Testis (tissue), 2 donors: ENCODE data around the gene THBS4.

Source experiments
- CTCF ChIP-seq, 3 experiments: fragments of 450-650 bp in 2 of 3; fragments of 200-600 bp in 1 of 3; sonication (generic) in 1 of 3; IDR thresholded peaks; one replicate each; pipeline ENCODE4 v1.5.1; 2016 to 2019; ENCODE audit warnings: antibody characterized with exemption in 3 of 3, mild to moderate bottlenecking in 2 of 3, moderate library complexity in 1 of 3
- POLR2A ChIP-seq: fragments of 450-650 bp; IDR thresholded peaks from one replicate; pipeline ENCODE4 v1.6.1; 2017; ENCODE audit warnings: antibody characterized with exemption, mild to moderate bottlenecking, moderate library complexity

GRCh38 chr5:80052464-80052863 is 17.3 kb downstream of the THBS4 start:
- TF ChIP-seq CTCF (IDR thresholded peaks at IDR 0.05) (no peak), POLR2A (no peak)
